SJCRH30 (cell line): ENCODE data around the gene CSNK1D. TPM values are rescaled to one million over a fixed set of nuclear protein-coding genes. Genes with fewer than 3 reads are reported as not detected.

Experiments used
- DNase-seq, 2 experiments: peaks; one replicate each; pipeline ENCODE4 v3.0.0-alpha.2; 2015 to 2020
- H3K27ac ChIP-seq: fragments of 250-450 bp; sonication (Bioruptor Pico); 2 replicates; pipeline ENCODE4 v1.5.1; 2020; ENCODE audit warnings: mild to moderate bottlenecking, moderate library complexity
- H3K27me3 ChIP-seq: fragments of 250-450 bp; sonication (Bioruptor Pico); 2 replicates; pipeline ENCODE4 v1.5.1; 2020; ENCODE audit warnings: mild to moderate bottlenecking, moderate library complexity
- H3K36me3 ChIP-seq: fragments of 250-450 bp; sonication (Bioruptor Pico); 2 replicates; pipeline ENCODE4 v1.5.1; 2020; ENCODE audit warnings: mild to moderate bottlenecking, moderate library complexity
- H3K4me1 ChIP-seq: fragments of 250-450 bp; sonication (Bioruptor Pico); 2 replicates; pipeline ENCODE4 v1.5.1; 2020; ENCODE audit warnings: mild to moderate bottlenecking, moderate library complexity
- H3K4me3 ChIP-seq: fragments of 250-450 bp; sonication (Bioruptor Pico); 2 replicates; pipeline ENCODE4 v1.5.1; 2020; ENCODE audit warnings: mild to moderate bottlenecking, moderate library complexity
- H3K9me3 ChIP-seq: fragments of 250-450 bp; sonication (Bioruptor Pico); replicated peaks from 2 replicates; pipeline ENCODE4 v1.5.1; 2020; ENCODE audit warnings: mild to moderate bottlenecking, moderate library complexity
- total RNA-seq: library from RNA; depleted of rRNA; stranded (reverse); fragments of >200 nt; shearing (Covaris generic); gene quantifications from 2 replicates; pipeline ENCODE4 v1.2.3, GENCODE V29; 2014

CSNK1D gene
- total RNA-seq, 1 experiment from 2014 or later: 88.7 TPM

DNA sequence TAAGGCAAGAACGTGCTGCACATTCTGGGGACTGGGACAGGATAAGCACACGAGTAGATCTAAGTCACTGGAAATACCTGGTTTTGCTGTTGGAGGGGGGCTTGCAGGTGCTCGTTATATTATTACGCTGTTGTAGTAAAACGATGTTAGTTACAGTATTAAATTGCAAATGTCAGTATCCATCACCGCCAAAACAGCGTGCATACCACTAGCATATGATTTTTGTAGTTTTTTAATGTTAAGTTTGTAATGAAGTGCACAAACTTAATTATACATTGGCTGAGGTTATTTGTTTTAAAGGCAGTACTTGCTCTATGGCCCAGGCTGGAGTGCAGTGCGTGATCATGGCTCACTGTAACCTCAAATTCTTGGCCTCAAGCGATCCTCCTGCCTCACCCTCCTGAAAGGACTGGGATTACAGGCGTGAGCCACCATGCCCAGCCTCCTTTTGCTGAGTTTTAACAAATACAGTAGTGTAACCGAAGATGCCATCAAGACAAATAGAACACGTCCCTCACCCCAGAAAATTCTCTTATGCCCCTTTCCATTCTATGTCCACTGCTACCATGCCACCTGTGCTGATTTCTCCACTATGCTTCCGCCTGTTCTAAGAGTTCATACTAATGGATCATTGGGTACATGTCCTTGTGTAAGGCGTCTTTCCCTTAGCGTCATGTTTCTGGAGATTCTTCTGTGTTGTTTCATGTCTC lies 20.7 kb upstream of the CSNK1D start:
- Histone ChIP-seq H3K4me3 (no peak overlapping the region), H3K9me3 (no peaks in the 10 kb centered on the region), H3K27ac (no peak overlapping the region), H3K4me1 (peaks cover 20% of the 10 kb centered on the region), H3K27me3 (no peaks in the 10 kb centered on the region), H3K36me3 (no peaks in the 10 kb centered on the region)
- no peak for DNase-seq

- Histone ChIP-seq H3K9me3 (no peaks in the 10 kb centered on the region), H3K36me3 (no peaks in the 10 kb centered on the region), H3K4me3 (peak overlapping the region; percentile 67), H3K27ac (peak overlapping the region; percentile 56), H3K27me3 (no peaks in the 10 kb centered on the region), H3K4me1 (peaks cover 27% of the 10 kb centered on the region)
- peak; percentile 99 to 100 for DNase-seq
Measured at GRCh38 chr17:82292251-82293154, 19.0 kb upstream of the CSNK1D start.

DNA sequence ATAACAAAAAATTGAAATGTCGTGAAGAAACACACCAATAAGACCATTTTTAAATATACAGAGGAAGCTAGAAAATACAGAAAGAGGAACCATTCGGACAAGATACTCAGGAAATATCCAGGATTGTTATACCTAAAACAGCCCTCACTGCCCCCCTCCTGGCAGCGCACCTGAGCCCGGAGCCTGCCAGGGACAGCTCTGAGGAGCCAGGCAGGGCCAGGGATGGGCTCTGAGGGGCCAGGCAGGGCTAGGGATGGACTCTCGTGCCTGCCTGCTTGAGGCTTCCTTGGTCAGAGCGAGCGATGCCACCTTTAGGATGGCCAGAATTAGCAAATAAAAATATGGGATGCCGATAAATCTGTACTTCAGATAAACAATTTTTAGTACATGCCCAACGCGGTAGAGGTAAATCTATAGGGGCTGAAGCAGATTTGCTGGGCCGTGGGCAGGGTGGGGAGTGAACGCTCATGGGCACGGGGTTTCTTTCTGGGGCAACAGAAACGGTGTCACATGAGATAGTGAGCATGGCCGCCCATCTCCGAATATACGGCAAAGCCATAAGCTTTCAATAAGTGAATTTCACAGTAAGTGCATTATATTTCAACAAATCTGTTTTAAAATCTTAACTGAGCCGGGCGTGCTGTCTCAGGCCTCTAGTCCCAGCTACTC lies 18.2 kb upstream of the CSNK1D start:
- Histone ChIP-seq H3K27ac (peak overlapping the region; percentile 56), H3K4me3 (peak overlapping the region; percentile 67), H3K4me1 (peaks cover 29% of the 10 kb centered on the region), H3K9me3 (no peaks in the 10 kb centered on the region), H3K27me3 (no peaks in the 10 kb centered on the region), H3K36me3 (no peaks in the 10 kb centered on the region)
- no peak for DNase-seq

GRCh38 chr17:82287868-82288801 lies 14.6 kb upstream of the CSNK1D start:
- no peaks in the 10 kb centered on the region for H3K9me3 ChIP-seq
- no peaks in the 10 kb centered on the region for H3K36me3 ChIP-seq
- peak overlapping the region; percentile 58 for H3K27ac ChIP-seq
- peak; percentile 99 to 100 for DNase-seq
- peaks cover 34% of the 10 kb centered on the region for H3K4me1 ChIP-seq
- no peak overlapping the region for H3K4me3 ChIP-seq
- no peaks in the 10 kb centered on the region for H3K27me3 ChIP-seq

GRCh38 chr17:82287013-82287867 lies 13.7 kb upstream of the CSNK1D start:
- H3K36me3 ChIP-seq: no peaks in the 10 kb centered on the region
- no peak overlapping the region for H3K4me3 ChIP-seq
- no peaks in the 10 kb centered on the region for H3K9me3 ChIP-seq
- peak overlapping the region; percentile 58 for H3K27ac ChIP-seq
- H3K27me3 ChIP-seq: no peaks in the 10 kb centered on the region
- peak in 1 of 2 experiments; percentile 81 for DNase-seq
- peaks cover 43% of the 10 kb centered on the region for H3K4me1 ChIP-seq

GRCh38 chr17:82285141-82285540 lies 11.6 kb upstream of the CSNK1D start:
- DNase-seq: no peak
- Histone ChIP-seq H3K27ac (no peak overlapping the region), H3K4me1 (peaks cover 62% of the 10 kb centered on the region), H3K27me3 (no peaks in the 10 kb centered on the region), H3K9me3 (no peaks in the 10 kb centered on the region), H3K36me3 (no peaks in the 10 kb centered on the region), H3K4me3 (no peak overlapping the region)

DNA sequence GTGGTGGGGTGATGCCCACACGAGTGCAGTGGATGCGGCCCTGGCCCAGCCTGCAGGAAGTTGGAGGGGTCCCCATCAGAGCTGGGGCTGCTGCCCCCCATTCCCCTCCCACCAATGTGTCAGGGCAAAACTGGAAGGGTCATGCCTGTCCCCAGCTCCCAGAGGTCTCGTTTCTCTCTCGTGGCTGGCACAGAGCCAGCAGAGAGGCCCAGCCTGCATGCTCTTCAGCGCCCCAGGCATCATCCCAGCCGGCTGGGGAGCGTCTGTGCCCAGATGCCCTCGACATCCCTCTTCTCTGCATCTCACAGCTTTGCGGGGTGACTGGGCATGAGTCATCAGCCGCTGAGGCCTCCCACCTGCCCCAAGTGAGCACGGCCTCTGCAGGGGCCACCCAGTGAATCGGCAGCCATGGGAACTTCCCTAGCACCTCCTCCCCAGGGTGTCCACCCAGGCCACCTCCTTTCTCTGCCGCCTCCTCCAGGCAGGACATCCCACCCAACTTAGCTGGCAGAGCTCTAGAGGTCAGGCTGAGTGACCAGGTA lies 9.8 kb upstream of the CSNK1D start:
- Histone ChIP-seq H3K27me3 (no peaks in the 10 kb centered on the region), H3K27ac (0 out of 2 replicates have a peak overlapping the region, but pooled peaks have one; percentile 9), H3K36me3 (no peaks in the 10 kb centered on the region), H3K9me3 (no peaks in the 10 kb centered on the region), H3K4me3 (no peak overlapping the region), H3K4me1 (peaks cover 50% of the 10 kb centered on the region)
- peak; percentile 94 to 95 for DNase-seq

DNA sequence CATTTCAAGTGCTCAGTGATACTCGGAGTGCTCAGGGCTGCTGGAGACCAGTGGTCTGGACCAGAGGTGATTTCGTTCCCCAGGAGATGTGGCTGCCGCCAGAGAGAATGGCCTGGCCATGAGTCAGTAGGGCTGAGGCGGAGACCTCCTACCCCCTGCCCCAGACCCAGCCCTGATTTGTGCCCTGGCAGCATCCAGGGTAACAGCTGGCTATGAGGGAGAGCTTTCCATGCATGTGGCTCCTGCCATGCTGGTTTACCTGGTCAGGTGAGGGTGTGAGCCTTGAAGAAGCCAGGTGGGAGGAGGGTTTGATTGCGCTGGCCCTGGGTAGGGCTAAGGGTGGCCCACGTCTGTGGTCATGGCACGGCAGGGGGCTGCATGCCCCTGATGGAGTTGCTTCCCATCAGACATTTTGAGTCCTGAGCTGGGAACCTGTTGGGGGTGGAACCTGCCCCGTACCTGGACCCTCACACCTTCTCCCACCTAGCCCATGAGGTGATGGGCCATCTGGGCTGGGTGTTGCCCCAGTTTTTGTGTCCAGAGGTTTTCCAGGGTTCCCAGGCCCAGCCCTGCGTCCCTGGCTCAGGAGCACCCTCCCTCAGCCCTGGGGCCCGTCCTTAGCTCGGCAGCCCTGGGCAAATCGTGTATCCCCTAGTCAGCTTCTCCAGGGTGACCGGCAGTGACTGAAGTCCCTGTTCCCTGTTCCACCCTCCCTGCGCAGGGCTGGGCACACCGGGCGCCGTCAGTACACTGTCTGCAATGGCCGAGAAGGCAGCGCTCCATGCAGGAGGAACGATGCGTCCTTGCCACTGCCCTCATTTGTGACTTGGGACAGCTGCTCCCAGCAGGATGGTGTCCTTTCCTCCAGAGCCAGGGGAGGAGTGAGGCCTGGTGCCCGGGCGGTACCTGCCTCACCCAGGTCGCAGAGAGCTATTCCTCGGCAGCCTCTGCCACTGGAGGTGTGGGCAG lies 9.0 kb upstream of the CSNK1D start:
- Histone ChIP-seq H3K4me3 (no peak overlapping the region), H3K27ac (no peak overlapping the region; the same call in 1 of the 2 replicates), H3K9me3 (no peaks in the 10 kb centered on the region), H3K4me1 (peaks cover 45% of the 10 kb centered on the region), H3K36me3 (no peaks in the 10 kb centered on the region), H3K27me3 (no peaks in the 10 kb centered on the region)
- DNase-seq: peak in 1 of 2 experiments; percentile 65

GRCh38 chr17:82281502-82282238 lies 8.2 kb upstream of the CSNK1D start:
- H3K27ac ChIP-seq: no peak overlapping the region; the same call in 1 of the 2 replicates
- peaks cover 38% of the 10 kb centered on the region for H3K4me1 ChIP-seq
- no peak overlapping the region for H3K4me3 ChIP-seq
- peak in 1 of 2 experiments; percentile 51 for DNase-seq
- H3K36me3 ChIP-seq: no peaks in the 10 kb centered on the region
- no peaks in the 10 kb centered on the region for H3K9me3 ChIP-seq
- H3K27me3 ChIP-seq: no peaks in the 10 kb centered on the region

- Histone ChIP-seq H3K27ac (no peak overlapping the region), H3K36me3 (no peaks in the 10 kb centered on the region), H3K4me1 (peaks cover 38% of the 10 kb centered on the region), H3K27me3 (no peaks in the 10 kb centered on the region), H3K9me3 (no peaks in the 10 kb centered on the region), H3K4me3 (no peak overlapping the region)
- DNase-seq: peak in 1 of 2 experiments; percentile 59
Measured at GRCh38 chr17:82281076-82281475, 7.6 kb upstream of the CSNK1D start.

DNA sequence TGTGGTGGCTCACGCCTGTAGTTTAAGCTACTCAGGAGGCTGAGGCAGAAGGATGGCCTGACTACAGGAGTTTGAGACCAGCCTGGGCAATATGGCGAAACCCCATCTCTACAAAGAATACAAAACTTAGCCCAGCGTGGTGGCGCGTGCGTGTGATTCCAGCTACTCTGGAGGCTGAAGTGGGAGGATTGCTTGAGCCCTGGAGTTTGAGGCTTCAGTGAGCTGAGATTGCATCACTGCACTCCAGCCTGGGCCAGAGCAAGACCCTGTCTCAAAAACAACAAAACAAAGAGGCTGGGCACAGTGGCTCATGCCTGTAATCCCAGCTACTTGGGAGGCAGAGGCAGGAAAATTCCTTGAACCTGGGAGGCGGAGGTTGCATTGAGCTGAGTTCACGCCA lies 7.0 kb upstream of the CSNK1D start:
- no peak for DNase-seq
- no peak overlapping the region for H3K27ac ChIP-seq
- peaks cover 38% of the 10 kb centered on the region for H3K4me1 ChIP-seq
- H3K4me3 ChIP-seq: no peak overlapping the region
- H3K27me3 ChIP-seq: no peaks in the 10 kb centered on the region
- no peaks in the 10 kb centered on the region for H3K9me3 ChIP-seq
- H3K36me3 ChIP-seq: no peaks in the 10 kb centered on the region
